Activated T-cell treated with anti-CD3 and anti-CD28 coated beads for 48 hours (primary cell): ENCODE results near the gene APBB2.
"Not testable (repeated sequence)": the region's sequence is repeated elsewhere in the genome, so short reads cannot be mapped to it uniquely, and the experiment has no call there.

Experiments
- DNase-seq: peaks from one replicate; pipeline ENCODE4 v3.0.0-alpha.2; 2020; ENCODE audit warnings: low read depth

APBB2 gene

DNA sequence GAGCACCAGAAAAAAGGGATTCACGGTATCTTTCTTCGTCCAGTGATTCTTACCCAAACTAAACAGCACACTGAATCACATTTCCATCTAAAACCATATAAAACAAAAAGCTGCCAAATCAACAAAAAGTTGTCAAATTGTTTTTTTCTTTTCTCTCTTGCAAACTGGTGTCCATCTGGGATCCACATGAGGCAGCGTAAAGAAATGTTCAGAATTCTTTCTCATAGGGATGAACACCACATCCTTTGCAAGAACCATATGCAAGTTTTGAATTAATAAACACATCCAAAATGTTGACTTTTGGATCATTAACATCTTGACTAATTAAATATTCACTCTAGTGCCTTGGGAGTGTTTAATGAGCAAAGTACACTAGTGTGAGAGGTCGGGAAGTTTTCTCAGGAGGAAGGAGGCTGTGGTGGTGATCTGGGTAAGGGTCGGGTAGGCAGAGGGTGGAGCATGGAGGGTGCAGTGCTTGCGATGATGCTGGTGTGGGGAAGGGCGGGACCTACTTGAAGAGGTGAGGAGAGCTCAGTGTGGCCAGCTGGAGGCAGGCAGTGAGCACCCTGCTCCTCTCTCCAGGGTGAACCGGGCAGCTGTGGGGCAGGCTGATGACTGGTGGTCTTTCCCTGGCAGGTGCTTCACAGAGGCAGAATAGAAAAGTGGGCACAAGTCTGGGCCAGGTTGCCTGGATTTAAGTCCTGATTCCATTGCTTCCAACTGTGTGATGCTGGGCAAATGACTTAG, 391.7 kb downstream of the APBB2 start:
- no peak for DNase-seq

DNA sequence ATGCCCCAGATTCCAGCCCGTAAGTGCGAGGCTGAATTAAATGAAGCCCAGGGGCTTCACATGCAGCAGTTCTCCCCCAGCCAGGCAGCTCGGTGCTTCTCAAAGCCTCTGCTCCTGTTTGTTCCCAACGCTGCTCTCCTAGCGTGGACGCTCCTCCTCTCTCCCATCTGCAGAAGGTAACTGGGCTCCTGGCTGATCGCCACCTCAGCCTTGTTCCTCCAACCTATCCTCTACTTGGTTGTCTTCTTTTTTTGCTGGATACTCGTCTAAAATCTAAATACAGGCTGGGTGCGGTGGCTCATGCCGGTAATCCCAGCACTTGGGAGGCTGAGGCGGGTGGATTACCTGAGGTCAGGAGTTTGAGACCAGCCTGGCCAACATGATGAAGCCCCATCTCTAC, 394.2 kb downstream of the APBB2 start:
- no peak for DNase-seq

GRCh38 chr4:40817157-40817556, 397.2 kb downstream of the APBB2 start:
- DNase-seq: not testable (repeated sequence)

DNA sequence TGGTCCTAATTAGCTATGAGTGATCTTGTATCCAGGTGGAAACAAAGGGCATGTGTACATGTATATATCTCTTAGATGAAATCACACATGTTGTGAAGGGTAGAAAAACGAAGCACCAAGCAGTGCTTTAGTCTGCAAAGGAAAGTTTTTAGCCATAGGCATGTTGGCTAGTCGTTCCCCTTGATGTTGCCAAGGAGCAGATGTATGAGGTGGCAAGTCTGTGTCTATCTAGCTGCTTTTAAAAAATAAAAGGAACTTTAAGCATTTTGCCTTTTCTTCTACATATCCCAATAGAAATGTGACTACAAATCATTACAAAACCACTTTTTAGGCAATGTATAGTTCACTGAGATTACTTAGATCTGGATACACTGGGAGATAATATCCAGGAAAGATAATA, 401.5 kb downstream of the APBB2 start:
- DNase-seq: no peak

GRCh38 chr4:40812386-40812785, 402.0 kb downstream of the APBB2 start:
- no peak for DNase-seq

- no peak for DNase-seq
These were observed 402.4 kb downstream of the APBB2 start for GRCh38 chr4:40811956-40812355.

GRCh38 chr4:40808926-40809457, 405.4 kb downstream of the APBB2 start:
- no peak for DNase-seq

- no peak for DNase-seq
These were observed 409.7 kb downstream of the APBB2 start for GRCh38 chr4:40804598-40804997.

DNA sequence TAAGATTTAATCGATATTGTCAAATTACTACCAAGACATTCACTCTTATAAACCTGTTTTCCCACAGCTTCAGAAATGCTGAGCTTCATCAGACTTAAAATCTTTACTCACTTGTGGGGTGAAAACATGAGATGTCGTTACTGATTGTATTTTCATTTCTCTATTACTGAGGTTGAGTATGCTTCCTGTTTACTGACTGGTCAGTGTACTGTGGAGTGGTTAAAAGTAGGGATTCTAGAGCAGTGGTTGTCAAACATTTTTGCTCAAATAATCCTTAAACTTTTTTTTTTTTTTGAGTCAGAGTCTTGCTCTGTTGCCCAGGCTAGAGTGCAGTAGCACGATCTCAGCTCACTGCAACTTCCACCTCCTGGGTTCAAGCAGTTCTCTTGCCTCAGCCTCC, 414.3 kb downstream of the APBB2 start:
- DNase-seq: no peak

- no peak for DNase-seq
These were observed 424.6 kb downstream of the APBB2 start for GRCh38 chr4:40789771-40790170.

GRCh38 chr4:40789031-40789430, 425.3 kb downstream of the APBB2 start:
- no peak for DNase-seq

- DNase-seq: no peak
These were observed 426.0 kb downstream of the APBB2 start for GRCh38 chr4:40788331-40788730.

- no peak for DNase-seq
These were observed 428.6 kb downstream of the APBB2 start for GRCh38 chr4:40785727-40786126.

DNA sequence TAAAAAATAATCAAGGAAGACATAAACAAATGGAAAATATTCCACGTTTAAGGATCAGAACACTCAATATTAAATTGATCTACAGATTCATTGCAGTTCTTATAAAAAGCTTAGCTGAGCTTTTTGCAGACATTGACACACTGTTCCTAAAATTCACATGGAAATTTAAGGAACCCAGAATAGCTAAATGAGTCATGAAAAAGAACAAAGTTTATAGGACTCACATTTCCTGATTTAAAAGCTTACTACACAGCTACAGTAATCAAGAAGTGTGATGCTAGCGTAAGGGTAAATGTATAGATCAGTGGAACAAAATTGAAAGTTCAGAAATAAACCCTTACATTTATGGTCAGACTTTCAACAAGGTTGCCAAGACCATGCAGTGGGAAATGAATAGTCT, 431.5 kb downstream of the APBB2 start:
- no peak for DNase-seq

GRCh38 chr4:40778090-40778489, 436.3 kb downstream of the APBB2 start:
- DNase-seq: no peak

- no peak for DNase-seq
These were observed 445.1 kb downstream of the APBB2 start for GRCh38 chr4:40769266-40769665.

DNA sequence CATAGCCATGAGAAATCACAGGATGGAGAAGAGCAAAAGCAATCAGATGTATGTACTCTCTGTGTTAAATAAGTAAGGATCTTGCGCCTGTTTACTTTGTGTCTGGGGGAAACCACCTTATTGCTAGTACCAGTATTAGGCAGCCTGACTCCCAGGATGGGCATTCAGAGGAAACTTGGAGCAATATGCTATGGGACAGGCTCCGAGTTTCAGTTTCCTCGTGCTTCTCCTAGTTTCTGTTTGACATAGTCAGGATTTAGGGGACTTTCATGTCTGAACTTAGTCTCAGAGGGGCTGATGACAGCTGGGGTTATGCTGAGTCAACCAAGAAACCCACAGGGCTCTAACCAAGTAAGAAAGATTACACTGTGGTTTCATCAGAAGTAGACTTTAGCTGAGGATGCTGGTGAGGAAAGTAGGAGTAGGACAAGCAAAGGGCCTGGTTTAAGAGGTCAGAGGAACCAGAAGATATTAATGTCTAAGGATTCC, 451.1 kb downstream of the APBB2 start:
- DNase-seq: peak; percentile 31
